Tibial nerve (tissue), 4 donors: ENCODE data around the gene IRX2. TPM values are rescaled to one million over a fixed set of nuclear protein-coding genes. Genes with fewer than 3 reads are reported as not detected.

Source experiments
- DNase-seq, 2 donors: peaks; one replicate each; pipeline ENCODE4 v3.0.0-alpha.2; 2019; ENCODE audit warnings: low spot score in 2 of 2
- H3K27ac ChIP-seq, 4 donors: fragments of 200-600 bp; sonication (generic) in 3 of 4; one replicate each; pipeline ENCODE4 v1.5.1; 2017 to 2019; ENCODE audit warnings: mild to moderate bottlenecking in 1 of 4
- H3K27me3 ChIP-seq, 2 donors: fragments of 200-600 bp; sonication (generic) in 1 of 2; one replicate each; pipeline versions ENCODE4 v1.5.1 to v1.6.0; 2017 to 2019
- H3K36me3 ChIP-seq, 3 donors: fragments of 200-600 bp; sonication (generic); one replicate each; pipeline ENCODE4 v1.5.1; 2018 to 2019
- H3K4me1 ChIP-seq, 4 donors: fragments of 200-600 bp; sonication (generic) in 3 of 4; one replicate each; pipeline ENCODE4 v1.5.1; 2017 to 2019
- H3K4me3 ChIP-seq, 4 donors: fragments of 200-600 bp; sonication (generic) in 3 of 4; one replicate each; pipeline ENCODE4 v1.5.1; 2017 to 2019; ENCODE audit warnings: mild to moderate bottlenecking in 1 of 4, moderate library complexity in 1 of 4
- H3K9me3 ChIP-seq, 4 donors: fragments of 200-600 bp; sonication (generic) in 3 of 4; one replicate each; pipeline ENCODE4 v1.5.1; 2017 to 2019
- CTCF ChIP-seq, 5 experiments: fragments of 200-600 bp in 3 of 5; fragments of 450-650 bp in 2 of 5; sonication (generic) in 3 of 5; IDR thresholded peaks; one replicate each; pipeline ENCODE4 v1.5.1; 2016 to 2019; ENCODE audit warnings: antibody characterized with exemption in 5 of 5, mild to moderate bottlenecking in 3 of 5, moderate library complexity in 2 of 5
- EP300 ChIP-seq, 2 donors: sonication (generic); formaldehyde crosslinking; IDR thresholded peaks; one replicate each; pipeline ENCODE4 v1.6.1; 2017; ENCODE audit warnings: antibody characterized with exemption in 2 of 2, mild to moderate bottlenecking in 1 of 2
- POLR2A ChIP-seq, 2 donors: fragments of 450-650 bp; IDR thresholded peaks; one replicate each; pipeline ENCODE4 v1.6.1; 2017; ENCODE audit warnings: antibody characterized with exemption in 2 of 2, mild to moderate bottlenecking in 2 of 2, moderate library complexity in 2 of 2
- WGBS, 2 donors: methylation state at CpG; one replicate each; pipeline ENCODE4 v1.1.5; 2018; 5-methylcytosine and 5-hydroxymethylcytosine counted together
- total RNA-seq, 4 donors: library from RNA; depleted of rRNA; stranded (reverse); fragments of >200 nt; gene quantifications; one replicate each; pipeline ENCODE4 v1.1.0, GENCODE V29; 2016

Gene IRX2
- total RNA-seq, 4 donors from 2014 or later: not detected

- H3K4me1 ChIP-seq: no peaks in the 10 kb centered on the region
- DNase-seq: no peak
- H3K4me3 ChIP-seq: no peak overlapping the region
- H3K27me3 ChIP-seq: no peaks in the 10 kb centered on the region
- peaks cover 0 to 3% (median 0%) of the 10 kb centered on the region in 4 donors for H3K9me3 ChIP-seq
- TF ChIP-seq CTCF (IDR thresholded peaks at IDR 0.05) (no peak), POLR2A (IDR thresholded peaks at IDR 0.05) (no peak), EP300 (IDR thresholded peaks at IDR 0.05) (no peak)
- H3K36me3 ChIP-seq: no peaks in the 10 kb centered on the region
- 87 to 88% methylated on average over 12 of the region's 12 CpGs for WGBS, 2 donors
- no peak overlapping the region for H3K27ac ChIP-seq
These were observed 47.9 kb downstream of the IRX2 start for GRCh38 chr5:2703615-2704014.

GRCh38 chr5:2703041-2703440 lies 48.4 kb downstream of the IRX2 start:
- TF ChIP-seq POLR2A (IDR thresholded peaks at IDR 0.05): no peak
- no peak for TF ChIP-seq CTCF (IDR thresholded peaks at IDR 0.05)
- TF ChIP-seq EP300 (IDR thresholded peaks at IDR 0.05): no peak
- H3K27me3 ChIP-seq: no peaks in the 10 kb centered on the region
- H3K4me3 ChIP-seq: no peak overlapping the region
- 72 to 82% methylated on average over 10 to 13 of the region's 13 CpGs for WGBS, 2 donors
- peaks cover 0 to 3% (median 0%) of the 10 kb centered on the region in 4 donors for H3K9me3 ChIP-seq
- H3K27ac ChIP-seq: no peak overlapping the region
- no peaks in the 10 kb centered on the region for H3K36me3 ChIP-seq
- no peak for DNase-seq
- no peaks in the 10 kb centered on the region for H3K4me1 ChIP-seq

- no peak overlapping the region for H3K27ac ChIP-seq
- DNase-seq: no peak
- WGBS, 2 donors: 81 to 82% methylated on average over 28 of the region's 28 CpGs
- no peaks in the 10 kb centered on the region for H3K4me1 ChIP-seq
- no peaks in the 10 kb centered on the region for H3K27me3 ChIP-seq
- H3K36me3 ChIP-seq: no peaks in the 10 kb centered on the region
- no peak overlapping the region for H3K4me3 ChIP-seq
- H3K9me3 ChIP-seq: peaks cover 0 to 3% (median 0%) of the 10 kb centered on the region in 4 donors
- no peak for TF ChIP-seq POLR2A (IDR thresholded peaks at IDR 0.05)
- no peak for TF ChIP-seq CTCF (IDR thresholded peaks at IDR 0.05)
- TF ChIP-seq EP300 (IDR thresholded peaks at IDR 0.05): no peak
These were observed 49.2 kb downstream of the IRX2 start for GRCh38 chr5:2702096-2702879.

- H3K36me3 ChIP-seq: no peaks in the 10 kb centered on the region
- TF ChIP-seq CTCF (IDR thresholded peaks at IDR 0.05) (no peak), EP300 (IDR thresholded peaks at IDR 0.05) (no peak), POLR2A (IDR thresholded peaks at IDR 0.05) (no peak)
- WGBS, 2 donors: 59 to 72% methylated on average over 10 of the region's 10 CpGs
- H3K27ac ChIP-seq: no peak overlapping the region
- H3K27me3 ChIP-seq: no peaks in the 10 kb centered on the region
- no peaks in the 10 kb centered on the region for H3K4me1 ChIP-seq
- no peaks in the 10 kb centered on the region for H3K9me3 ChIP-seq
- no peak overlapping the region for H3K4me3 ChIP-seq
- no peak for DNase-seq
These were observed 49.9 kb downstream of the IRX2 start for GRCh38 chr5:2701592-2701991.

GRCh38 chr5:2700876-2701275 lies 50.6 kb downstream of the IRX2 start:
- Histone ChIP-seq H3K36me3 (no peaks in the 10 kb centered on the region), H3K4me3 (no peak overlapping the region), H3K4me1 (no peaks in the 10 kb centered on the region), H3K9me3 (no peaks in the 10 kb centered on the region), H3K27ac (no peak overlapping the region), H3K27me3 (no peaks in the 10 kb centered on the region)
- WGBS, 2 donors: 77 to 83% methylated on average over 8 of the region's 8 CpGs
- TF ChIP-seq CTCF (IDR thresholded peaks at IDR 0.05) (no peak), POLR2A (IDR thresholded peaks at IDR 0.05) (no peak)
- DNase-seq: no peak
